ENCODE results near the gene ALOX12B. TPM values are rescaled to one million over a fixed set of nuclear protein-coding genes. Genes with fewer than 3 reads are reported as not detected.

Gene ALOX12B
- total RNA-seq: not detected in 2 replicates

GRCh38 chr17:8087075-8087951 is at the start of gene ALOX12B:
Gene ALOX12B (minus strand): TSS chr17:8087716. CDS start chr17:8087442, 274 bp downstream.
- DNase-seq (ENCODE audit: low read depth): no peak
- TF ChIP-seq CTCF (IDR thresholded peaks at IDR 0.05; ENCODE audit: insufficient read depth, low read depth, low read length): no peak
- no peak within 1 kb of the TSS for H3K4me3 ChIP-seq (ENCODE audit: low read depth, low read length)

GRCh38 chr17:8133941-8134340 is 46.4 kb upstream of the ALOX12B start:
- TF ChIP-seq CTCF (IDR thresholded peaks at IDR 0.05; ENCODE audit: insufficient read depth, low read depth, low read length): no peak
- DNase-seq (ENCODE audit: low read depth): no peak

DNA sequence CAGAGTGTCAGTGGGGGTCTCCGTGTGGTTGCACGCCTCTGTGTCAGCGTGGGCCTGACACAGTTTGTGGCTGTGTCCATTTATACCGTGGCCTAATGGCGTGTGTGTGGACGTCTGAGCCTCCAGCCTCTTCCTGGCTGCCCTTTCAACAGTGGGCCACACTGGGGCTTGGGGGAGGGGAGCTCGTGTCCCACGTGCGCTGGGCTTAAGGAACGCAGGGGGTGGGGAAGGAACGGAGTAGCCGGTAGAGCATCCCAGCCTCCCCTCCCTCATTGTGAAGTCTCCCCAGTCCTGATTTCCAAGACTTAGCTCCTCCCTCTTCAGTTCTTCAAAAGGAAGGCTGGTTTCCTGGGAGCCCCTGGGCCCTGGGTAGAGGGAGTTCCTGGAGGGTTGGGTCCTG is 45.9 kb upstream of the ALOX12B start:
- no peak for DNase-seq (ENCODE audit: low read depth)
- TF ChIP-seq CTCF (IDR thresholded peaks at IDR 0.05; ENCODE audit: insufficient read depth, low read depth, low read length): no peak

More at GRCh38 chr17:8133941-8134340, 46.4 kb upstream of the ALOX12B start:
- no peak overlapping the region for H3K4me3 ChIP-seq (ENCODE audit: low read depth, low read length)

DNA sequence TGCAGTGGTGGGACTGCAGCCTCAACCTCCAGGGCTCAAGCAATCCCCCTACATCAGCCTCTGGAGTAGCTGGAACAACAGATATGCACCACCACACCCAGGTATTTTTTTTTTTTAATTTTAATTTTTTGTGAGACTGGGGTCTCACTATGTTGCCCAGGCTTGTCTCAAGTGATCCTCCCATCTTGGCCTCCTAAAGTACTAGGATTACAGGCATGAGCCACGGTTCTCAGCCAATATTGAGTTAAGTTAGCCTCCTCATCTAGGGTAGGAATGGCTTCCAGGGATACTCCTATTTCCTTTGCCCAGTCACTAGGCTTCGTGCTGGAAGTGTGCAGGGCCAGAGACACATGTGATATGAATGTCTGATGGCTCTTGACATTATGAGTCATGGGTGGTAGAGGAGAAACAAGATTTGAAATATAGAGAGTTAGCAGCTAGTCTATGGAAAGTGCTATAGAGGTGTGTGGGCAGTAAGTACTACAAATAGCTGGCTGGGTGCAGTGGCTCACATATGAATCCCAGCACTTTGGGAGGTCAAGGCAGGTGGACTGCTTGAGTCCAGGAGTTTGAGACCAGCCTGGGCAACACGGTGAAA is 44.4 kb upstream of the ALOX12B start:
- DNase-seq (ENCODE audit: low read depth): no peak
- TF ChIP-seq CTCF (IDR thresholded peaks at IDR 0.05; ENCODE audit: insufficient read depth, low read depth, low read length): no peak

More for the DNA sequence above, 45.9 kb upstream of the ALOX12B start:
- H3K4me3 ChIP-seq (ENCODE audit: low read depth, low read length): no peak overlapping the region

GRCh38 chr17:8128125-8128784 is 40.7 kb upstream of the ALOX12B start:
- DNase-seq (ENCODE audit: low read depth): no peak
- H3K4me3 ChIP-seq (ENCODE audit: low read depth, low read length): no peak overlapping the region
- no peak for TF ChIP-seq CTCF (IDR thresholded peaks at IDR 0.05; ENCODE audit: insufficient read depth, low read depth, low read length)

More for the DNA sequence above, 44.4 kb upstream of the ALOX12B start:
- no peak overlapping the region for H3K4me3 ChIP-seq (ENCODE audit: low read depth, low read length)

- no peak for TF ChIP-seq CTCF (IDR thresholded peaks at IDR 0.05; ENCODE audit: insufficient read depth, low read depth, low read length)
- DNase-seq (ENCODE audit: low read depth): peak; percentile 63
Observed at GRCh38 chr17:8126491-8127066, 39.1 kb upstream of the ALOX12B start.

More at GRCh38 chr17:8126491-8127066, 39.1 kb upstream of the ALOX12B start:
- peak overlapping the region; percentile 79 for H3K4me3 ChIP-seq (ENCODE audit: low read depth, low read length)
